Measurements from ENCODE around the gene GRIK2. TPM values are rescaled to one million over a fixed set of nuclear protein-coding genes. Genes with fewer than 3 reads are reported as not detected.

The GRIK2 gene
- total and polyA plus RNA-seq, 2 donors (not counting 3 experiments of a cell fraction or from before 2014, with no cell fraction given) = not detected

GRCh38 chr6:101722991-101723579 lies 329.6 kb downstream of the GRIK2 start:
- FAIRE-seq (peak; percentile 35), DNase-seq (ENCODE audit: low read depth, low spot score) (peak; percentile 61)
- Histone ChIP-seq H3K36me3 (ENCODE audit: control insufficient read depth in 2 of 2, extremely low read depth in 1 of 2, insufficient read depth in 2 of 2, low read length in 2 of 2) (no peaks in the 10 kb centered on the region), H3K79me2 (ENCODE audit: control insufficient read depth, insufficient read depth, low read length) (no peaks in the 10 kb centered on the region), H3K9me3 (replicated peaks; ENCODE audit: control insufficient read depth, insufficient read depth, low read length) (no peaks in the 10 kb centered on the region), H3K4me3 (replicated peaks in 1 of 3; ENCODE audit: insufficient read depth in 1 of 3, low read depth in 1 of 3, low read length in 3 of 3) (no peak overlapping the region), H3K4me1 (ENCODE audit: control insufficient read depth, extremely low read depth, insufficient read depth, low read length) (peaks cover 10% of the 10 kb centered on the region), H3K27me3 (ENCODE audit: control insufficient read depth in 2 of 2, insufficient read depth in 2 of 2, low read length in 2 of 2) (no peaks in the 10 kb centered on the region), H3K4me2 (ENCODE audit: insufficient read depth, low read length) (peak overlapping the region; percentile 42), H3K9ac (replicated peaks; ENCODE audit: extremely low read depth, insufficient read depth, low read length) (no peak overlapping the region), H4K20me1 (replicated peaks; ENCODE audit: control insufficient read depth, extremely low read depth, insufficient read depth, low read length) (no peaks in the 10 kb centered on the region), H3K9me1 (replicated peaks; ENCODE audit: control insufficient read depth, extremely low read depth, insufficient read depth, low read length) (no peaks in the 10 kb centered on the region), H2AFZ (ENCODE audit: low read depth, low read length) (peak overlapping the region; percentile 59), H3K27ac (ENCODE audit: insufficient read depth, low read depth, low read length) (peak overlapping the region; percentile 63)
- no peak for TF ChIP-seq MYC (IDR thresholded peaks at IDR 0.05; ENCODE audit: low read depth, low read length)
- TF ChIP-seq MAX (IDR thresholded peaks at IDR 0.05; ENCODE audit: insufficient read depth, insufficient read length) = no peak
- no peak for TF ChIP-seq POLR2A (IDR thresholded peaks at IDR 0.05; ENCODE audit: low read depth, low read length)
- TF ChIP-seq CTCF (IDR thresholded peaks at IDR 0.05; ENCODE audit: extremely low read depth in 1 of 2, insufficient read depth in 1 of 2, low read depth in 1 of 2, low read length in 2 of 2) = no peak
- no peak for TF ChIP-seq POLR2AphosphoS5 (IDR thresholded peaks at IDR 0.05; ENCODE audit: insufficient read depth, low read depth, low read length)
- TF ChIP-seq EZH2 (IDR thresholded peaks at IDR 0.05; ENCODE audit: borderline replicate concordance, low read depth, low read length, severe bottlenecking) = no peak
- TF ChIP-seq GATA2 (IDR thresholded peaks at IDR 0.05; ENCODE audit: insufficient read depth, insufficient read length, low read depth, low read length) = no peak
- TF ChIP-seq JUN (IDR thresholded peaks at IDR 0.05; ENCODE audit: borderline replicate concordance, insufficient read depth, insufficient read length, low read depth) = no peak
- TF ChIP-seq FOS (IDR thresholded peaks at IDR 0.05; ENCODE audit: borderline replicate concordance, insufficient read depth, low read length) = peak; percentile 27
- intact Hi-C loops (cut with micrococcal nuclease) = loop anchor here (2.0 kb wide), 1 partner anchor 18 kb away; no protein-coding TSS in a partner anchor
- dilution Hi-C loops (cut with MboI; ENCODE audit: extremely low pct_ligation_motif_present, low sequenced_read_pairs) = no loop called here
- BruUV-seq (replicated peaks) = no TSS peak
- POLR2A ChIA-PET = no interaction called here
- CTCF ChIA-PET = no interaction called here

Measured in endothelial cell of umbilical vein (primary cell).